Mesenteric fat pad (tissue), 1 donor: ENCODE measurements around the gene PRDM2. TPM values are rescaled to one million over a fixed set of nuclear protein-coding genes. Genes with fewer than 3 reads are reported as not detected.
"Not testable (repeated sequence)": the region's sequence is repeated elsewhere in the genome, so short reads cannot be mapped to it uniquely, and the experiment has no call there.

Source experiments
- DNase-seq: peaks from one replicate; pipeline ENCODE4 v3.0.0-alpha.2; 2020; ENCODE audit warnings: low spot score
- total RNA-seq: library from RNA; stranded (reverse); fragmentation: NEBNext Ultra II Directional; extraction: Animal tissue kit (Norgen Biotek cat#: 25700); gene quantifications from one replicate; pipeline ENCODE4 v1.2.1, GENCODE V29; 2021
- donor health status: DM: yes; HTN: yes; CAD: no.

PRDM2 gene
- total RNA-seq, 1 donor from 2014 or later = 38.1 TPM

DNA sequence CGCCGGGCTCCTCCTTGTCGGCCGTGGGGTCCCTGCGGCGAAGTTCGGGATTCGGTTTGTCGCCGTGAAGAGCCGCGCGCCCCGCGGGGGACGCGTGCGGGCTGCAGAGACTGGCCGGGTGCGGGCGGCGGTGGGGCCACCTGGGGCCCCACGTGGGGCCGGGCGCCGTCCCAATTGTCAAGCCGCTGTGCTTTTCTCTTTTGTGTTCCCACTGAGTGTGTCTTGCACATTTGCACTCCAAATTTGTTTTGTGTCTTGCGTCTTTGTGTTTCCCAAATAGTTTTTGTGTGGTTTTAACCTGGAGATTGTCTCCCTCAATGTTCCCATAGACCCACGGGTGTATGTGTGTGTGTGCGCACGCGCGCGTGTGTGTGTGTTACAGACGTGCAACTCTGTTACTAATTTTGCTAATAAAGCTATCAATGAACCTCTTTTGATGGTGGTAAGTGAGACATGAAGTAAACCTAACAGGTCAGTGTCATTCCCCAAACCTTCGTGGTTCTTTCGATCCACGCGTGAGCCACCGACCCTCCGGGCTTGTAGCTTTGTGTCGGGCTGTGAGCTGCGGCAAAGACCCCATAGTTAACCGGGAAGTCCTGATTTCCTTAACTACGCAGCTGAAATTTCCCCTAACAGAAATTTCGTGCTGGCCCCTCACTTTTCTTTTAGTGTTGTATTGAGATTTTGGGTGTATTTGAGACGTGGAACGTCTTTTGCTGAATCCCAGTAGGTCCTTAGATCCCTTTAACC is 708 bp downstream of the PRDM2 start:
- DNase-seq = no peak

DNA sequence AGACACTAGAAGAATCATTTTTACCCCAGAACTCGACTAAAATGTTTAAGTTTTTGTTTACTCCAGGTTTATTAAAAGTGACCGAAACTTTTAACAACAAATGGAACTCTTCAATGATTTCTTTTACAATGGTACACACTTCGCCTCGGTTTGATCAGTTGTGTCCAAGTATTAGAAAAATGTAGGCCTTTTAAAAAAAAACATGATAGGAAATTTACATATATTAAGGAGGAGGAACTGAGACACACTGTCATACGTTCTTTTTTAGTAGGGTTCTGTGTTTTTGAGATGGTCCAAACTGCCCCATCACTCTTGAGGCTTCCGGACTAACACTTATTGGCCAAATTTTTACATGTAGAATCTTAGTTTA is 1.3 kb downstream of the PRDM2 start:
- DNase-seq = no peak

DNA sequence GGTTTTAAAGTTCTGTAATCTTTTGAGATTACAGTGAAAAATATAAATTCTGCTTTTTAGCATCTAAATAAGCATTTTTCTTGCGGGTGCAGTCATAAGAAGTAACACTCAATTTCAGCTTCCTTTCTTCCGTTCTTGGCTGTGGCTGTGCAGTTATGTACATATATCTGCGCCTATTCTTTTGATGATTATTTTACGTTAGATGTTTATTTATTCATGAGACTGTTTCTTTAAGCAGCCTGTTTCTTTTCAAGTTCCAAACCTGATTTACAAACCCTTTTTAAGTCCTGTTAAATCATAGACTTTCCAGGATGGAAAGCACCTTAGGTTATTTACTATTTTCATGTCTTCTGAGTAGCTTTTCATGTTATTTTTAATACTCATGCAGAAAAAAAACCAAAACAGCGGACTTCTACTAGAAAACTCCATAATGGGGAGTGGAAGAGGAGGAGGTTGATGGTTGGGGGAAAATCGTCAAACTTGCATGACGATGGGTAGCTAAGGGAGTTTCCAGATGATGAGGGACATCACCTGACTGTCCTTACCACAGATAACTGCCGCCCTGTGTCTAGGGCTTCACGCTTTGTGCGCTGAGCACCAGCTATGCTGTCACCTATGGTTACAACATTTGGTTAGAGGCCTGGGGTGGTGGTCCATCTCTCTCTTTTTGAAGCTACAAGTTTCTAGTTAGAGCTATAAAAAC is 2.6 kb downstream of the PRDM2 start:
- no peak for DNase-seq

DNA sequence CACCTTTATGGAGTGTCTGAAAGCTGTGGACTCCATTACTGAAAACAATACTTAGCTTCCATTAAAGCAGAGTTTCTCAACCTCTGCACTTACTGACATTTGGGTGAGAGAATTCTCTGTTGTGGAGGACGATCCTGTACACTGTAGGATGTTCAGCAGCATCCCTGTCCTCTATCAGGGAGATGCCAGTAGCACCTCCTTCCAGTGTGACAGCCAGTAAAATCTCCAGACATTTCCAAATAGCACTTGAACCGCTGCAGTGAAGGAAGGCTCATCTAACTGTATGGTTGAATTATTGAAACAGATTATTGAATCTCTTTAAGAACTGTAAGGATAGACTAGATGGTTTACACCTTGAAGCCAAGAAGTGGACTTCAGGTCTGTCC is 3.1 kb downstream of the PRDM2 start:
- no peak for DNase-seq

DNA sequence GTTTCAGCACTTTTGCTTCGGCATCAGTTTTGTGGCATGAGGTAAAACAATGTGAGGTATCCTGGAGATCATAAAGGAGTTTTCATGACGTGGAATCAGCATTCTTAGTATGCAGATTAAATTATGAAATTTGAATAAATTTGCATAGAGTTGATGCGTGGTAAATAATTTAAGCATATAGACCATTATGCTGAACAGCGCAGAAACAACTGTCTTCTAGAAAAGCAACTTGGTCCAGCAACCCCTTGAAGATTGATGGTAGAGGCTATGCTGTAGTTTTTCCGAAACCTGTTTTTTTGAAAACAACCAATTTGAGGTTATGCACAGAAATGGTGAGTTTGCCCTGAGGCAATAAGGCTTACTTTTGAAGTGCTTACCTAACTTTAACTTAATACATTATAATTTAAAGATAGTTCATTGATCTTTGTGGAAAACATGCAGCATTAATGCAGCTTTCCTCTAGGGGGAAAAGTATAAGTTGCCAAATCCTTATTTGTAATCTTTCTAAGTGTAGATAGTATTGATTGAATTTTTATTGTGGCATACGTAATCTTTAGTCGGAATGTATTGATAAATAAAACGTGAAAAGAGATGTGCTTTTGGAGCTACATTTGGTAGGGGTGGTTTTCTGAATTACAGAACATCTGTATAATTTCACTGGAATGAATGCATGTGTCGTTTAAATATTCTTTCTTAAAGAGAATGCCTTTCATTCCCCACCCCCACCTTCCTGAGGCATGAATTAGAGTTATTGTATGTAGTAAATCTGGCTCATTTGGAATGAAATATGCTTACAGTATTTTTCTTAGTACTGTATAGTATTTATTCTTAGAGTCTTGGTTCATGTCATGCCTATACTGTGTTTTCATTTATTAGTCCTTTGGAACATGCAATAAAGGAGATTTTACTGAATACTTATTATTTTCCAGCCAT is 3.8 kb downstream of the PRDM2 start:
- DNase-seq = no peak

DNA sequence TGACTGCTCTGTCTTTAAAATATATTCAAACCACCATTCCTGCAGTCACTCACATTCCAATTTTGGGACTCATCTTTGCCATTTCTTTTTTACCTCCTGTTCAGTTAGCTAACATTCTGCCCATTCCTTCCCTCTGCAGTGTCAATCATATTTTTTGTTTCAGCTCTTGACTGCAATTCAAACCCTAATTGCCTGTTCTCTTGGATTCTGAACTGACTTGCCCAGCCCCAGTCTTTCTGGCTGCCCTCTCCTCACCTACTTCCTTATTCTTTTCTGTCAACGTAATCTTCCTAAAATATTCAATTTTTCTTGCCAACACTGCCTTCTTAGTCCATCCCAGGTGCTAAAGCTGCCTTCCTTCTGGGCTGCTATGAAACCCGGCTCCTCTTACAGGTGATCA is 6.1 kb downstream of the PRDM2 start:
- DNase-seq = no peak

DNA sequence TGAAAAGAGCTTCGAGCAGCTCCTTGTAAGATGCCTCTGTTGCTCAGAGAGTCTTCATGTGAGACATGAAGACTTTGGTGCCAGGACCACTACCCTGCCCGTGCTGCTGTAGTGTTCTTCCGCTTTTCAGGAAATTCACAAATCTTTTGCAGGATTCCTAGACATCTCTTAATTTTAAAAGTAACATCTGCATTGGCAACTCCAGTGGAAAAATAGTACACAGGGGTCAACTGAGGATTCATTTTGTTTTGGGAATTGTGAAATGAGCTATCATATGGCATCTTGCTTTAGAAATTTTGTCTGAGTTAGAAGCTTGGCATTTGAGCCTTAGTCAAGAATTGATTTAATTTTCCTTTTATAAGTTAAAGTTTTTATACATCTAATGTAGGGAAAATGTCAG is 7.2 kb downstream of the PRDM2 start:
- DNase-seq = no peak

DNA sequence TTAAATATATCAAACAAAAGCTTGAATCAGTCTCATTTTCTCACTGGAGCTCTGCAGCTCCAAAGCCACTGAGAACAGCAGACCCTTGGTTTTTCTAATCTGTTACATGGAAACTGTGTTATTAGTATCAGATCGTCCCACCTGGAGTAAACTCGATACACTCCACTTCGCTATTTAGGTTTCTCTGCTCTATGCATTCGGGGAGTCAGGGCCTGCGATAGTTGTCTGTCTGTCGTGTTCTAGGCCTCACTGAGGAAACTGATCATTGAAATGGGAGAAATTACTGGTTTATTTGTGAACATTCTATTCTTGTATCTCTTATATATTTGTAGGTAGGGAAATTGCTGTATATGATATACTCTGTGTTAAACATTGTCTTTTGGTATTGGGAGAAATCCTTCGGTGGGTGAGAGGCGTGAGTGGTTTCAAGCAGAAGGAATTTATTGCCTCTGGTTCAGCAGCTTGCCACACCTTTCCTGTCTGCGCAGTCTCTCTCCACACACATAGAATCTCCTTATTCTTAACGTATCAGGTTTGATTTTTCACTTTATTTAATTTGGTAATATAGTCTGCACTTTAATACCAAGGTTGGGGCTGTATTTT is 8.5 kb downstream of the PRDM2 start:
- DNase-seq = no peak

DNA sequence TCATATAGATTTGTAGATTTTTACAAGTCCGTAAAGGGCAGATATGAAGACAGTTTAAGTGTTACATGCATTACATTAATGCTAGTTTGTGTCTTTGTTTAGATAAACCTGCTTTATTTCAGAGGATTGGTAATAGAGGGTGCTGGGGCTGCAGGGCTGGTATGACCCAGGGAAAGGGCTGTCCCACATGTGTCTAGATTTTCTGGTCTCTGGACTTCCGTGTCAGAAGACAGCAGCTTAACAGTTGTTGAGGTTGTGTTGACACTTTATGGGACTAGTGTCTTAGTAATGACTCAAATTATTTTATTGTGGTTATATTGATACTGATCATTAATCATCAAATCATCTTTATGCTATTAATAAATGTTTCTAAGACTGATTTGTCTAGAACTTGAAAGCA is 10.1 kb downstream of the PRDM2 start:
- no peak for DNase-seq

DNA sequence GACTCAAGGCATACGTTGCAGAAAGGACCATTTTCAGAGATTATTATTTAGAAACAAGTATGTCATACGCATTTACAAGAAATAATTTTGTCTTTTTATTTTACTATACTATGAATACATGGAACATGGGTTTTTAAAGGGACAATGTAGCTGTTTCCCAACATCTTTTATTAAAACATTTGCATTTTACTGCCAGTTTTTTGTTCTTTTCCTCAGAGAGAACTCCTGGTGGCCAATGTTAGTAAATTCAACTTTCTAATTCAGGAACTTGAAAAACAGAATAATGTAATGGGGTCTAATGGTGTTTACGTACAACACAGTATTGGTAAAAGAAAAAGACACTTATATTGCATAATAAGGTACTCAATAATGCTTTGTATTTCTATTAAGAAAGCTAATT is 14.9 kb downstream of the PRDM2 start:
- DNase-seq = no peak

DNA sequence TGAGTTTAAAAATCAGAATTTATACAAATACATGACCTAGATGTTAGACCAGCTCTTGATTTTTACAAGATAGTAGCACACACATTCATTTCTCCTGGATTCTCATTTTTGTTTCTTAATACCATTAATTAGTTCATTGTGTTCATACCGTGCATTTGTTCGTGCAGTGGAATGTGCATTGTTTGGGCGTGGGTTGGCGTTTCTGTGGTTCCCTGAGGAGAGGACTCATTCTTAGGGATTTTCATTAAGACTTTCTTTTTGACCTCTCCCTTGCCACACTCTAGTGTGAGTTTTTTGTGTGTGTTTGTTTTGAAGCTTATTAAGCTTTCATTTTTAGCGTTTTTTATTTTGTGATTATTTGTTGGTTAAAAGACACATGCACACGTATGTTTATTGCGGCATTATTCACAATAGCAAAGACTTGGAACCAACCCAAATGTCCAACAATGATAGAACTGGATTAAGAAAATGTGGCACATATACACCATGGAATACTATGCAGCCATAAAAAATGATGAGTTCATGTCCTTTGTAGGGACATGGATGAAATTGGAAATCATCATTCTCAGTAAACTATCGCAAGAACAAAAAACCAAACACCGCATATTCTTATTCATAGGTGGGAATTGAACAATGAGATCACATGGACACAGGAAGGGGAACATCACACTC is 15.8 kb downstream of the PRDM2 start:
- DNase-seq = not testable (repeated sequence)

DNA sequence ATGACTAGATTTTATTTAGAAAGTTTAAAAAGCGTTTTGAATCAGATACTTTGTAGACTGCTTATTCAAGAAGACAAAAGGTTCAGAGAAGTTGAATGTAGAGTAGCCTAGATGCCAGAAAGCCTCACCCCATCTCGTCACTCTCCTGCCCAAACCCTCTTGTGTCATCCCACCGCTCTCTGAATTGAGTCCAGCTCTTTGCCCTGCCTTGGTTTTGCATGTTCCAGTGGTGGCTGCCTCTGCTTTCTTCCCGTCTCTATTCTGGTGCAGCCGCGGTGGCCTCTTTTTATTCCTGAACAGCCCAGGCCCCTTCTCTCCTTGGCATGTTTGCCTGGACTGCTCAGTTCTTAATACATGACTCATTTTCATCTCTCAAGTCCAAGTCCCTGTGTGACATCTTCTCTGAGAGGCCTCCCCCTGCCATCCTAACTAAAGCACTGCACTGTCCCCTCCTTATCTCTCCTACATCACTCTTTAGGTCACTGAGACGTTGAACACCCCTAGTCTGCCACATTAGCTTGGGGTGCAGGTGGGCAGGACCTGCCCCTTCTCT is 22.9 kb downstream of the PRDM2 start:
- no peak for DNase-seq

DNA sequence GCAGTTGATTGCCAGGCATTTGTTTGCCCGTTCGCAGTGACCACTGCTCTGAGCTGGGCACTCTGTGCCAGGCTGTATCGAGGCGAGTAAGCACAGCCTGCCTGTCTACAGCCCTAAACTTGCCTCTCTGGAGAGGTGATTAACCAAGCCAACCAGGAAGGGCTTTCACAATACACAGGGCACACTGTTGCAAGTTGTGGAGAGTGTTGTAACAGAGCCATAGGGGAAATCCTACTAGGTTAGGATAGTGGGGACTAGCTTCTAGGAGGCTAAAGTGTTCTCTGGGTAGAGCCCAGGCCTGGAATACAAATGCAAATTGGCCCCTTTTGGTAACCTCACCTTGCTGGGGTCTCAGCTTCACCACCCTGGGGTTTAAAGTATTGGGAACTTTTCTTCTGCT is 23.8 kb downstream of the PRDM2 start:
- DNase-seq = no peak

DNA sequence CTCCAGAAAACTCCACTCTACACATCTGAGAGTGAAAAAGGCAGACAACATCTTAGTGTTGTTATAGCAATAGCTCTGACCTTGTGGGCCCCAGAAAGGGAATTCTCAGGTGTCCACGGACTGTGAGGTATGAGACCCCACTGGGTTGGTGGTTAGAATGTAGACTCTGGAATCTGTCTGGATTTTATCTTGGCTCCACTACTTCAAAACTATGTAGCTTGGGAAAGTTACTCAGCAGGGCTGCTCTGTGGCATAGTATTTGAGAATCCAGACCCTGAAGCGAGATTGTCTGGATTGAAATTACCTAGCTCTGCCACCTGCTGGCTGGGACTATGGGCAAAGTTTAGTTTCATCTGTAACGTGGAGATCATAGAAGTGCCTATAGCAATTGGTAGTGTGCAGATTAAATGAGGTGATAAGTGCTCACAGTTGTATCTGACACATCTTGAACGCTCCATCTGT is 25.8 kb downstream of the PRDM2 start:
- no peak for DNase-seq

DNA sequence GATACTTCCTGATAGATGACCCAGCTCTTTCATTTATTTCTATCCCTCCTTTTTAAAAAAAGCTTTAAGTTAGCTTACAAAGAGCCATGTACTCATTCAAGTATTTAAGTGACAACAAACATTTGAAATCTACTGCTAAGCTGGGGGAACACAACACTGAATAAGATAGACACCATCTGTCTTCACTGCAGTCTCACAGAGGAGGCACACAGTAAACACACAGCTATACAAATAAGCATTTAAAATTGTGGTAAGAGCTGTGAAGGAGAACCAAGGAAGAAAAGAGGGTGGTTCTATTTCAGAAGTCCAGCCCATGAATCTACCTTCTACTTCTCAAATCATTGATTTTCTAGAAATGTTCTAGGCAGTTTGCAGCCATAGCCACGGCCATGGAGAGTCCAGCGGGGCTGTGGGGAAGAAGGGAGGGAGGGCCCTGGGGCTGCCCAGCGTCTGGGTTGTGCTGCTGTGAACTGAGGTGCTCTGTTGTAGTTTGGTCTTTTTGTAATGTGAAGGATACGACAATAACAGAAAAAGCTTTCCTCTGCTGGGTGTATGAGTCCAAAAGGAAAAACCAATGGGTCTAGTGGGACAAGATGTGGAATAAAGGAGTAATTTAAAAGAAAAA is 28.2 kb downstream of the PRDM2 start:
- no peak for DNase-seq

DNA sequence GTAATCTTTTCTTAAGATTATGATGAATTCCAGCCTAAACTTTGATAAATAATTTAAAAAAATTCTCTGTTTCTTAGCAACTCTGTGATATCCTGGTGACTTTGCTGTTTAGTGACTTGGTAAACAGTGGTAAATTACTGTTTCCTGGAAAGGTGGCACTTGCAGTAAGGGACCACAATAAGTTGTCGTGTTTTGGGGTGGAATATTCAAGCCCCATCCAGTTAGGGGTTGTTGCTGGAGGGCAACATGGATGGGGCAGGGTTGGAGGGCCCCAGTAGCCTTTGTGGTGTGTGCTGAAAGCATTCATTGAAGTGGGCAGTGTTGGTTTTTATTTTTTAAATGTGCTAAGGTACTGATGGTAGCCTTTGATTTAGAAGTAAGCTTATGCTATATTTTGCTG is 30.3 kb downstream of the PRDM2 start:
- no peak for DNase-seq

DNA sequence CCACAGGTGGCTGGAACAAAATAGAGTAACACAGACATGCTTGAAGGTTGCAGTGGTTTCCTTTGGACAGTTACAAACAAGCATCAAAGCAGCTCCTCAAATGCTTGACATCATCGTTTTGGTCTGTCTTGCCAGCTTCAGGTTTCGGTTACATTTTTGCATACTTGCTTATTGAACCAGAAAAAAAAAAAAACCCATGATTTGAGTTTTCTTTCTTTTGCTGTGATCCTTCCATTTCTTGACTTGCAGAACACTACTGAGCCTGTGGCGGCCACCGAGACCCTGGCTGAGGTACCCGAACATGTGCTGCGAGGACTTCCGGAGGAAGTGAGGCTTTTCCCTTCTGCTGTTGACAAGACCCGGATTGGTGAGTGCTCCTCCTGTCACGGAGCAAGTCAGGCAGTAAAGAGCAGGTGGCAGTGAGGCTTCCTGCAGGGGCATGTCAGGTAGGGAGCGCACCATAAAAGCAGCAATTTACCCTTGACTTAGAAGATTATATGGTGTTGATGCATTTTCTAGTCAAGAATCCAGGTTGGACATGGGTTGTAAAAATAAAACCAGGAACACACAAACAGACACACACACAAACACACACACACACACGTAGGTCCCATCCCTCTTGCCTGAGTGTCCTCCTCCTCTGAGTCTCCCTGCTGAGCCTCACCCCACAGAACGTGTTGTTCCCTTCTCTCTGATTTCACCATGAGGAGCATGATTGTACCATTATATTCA is 30.9 kb downstream of the PRDM2 start:
- no peak for DNase-seq

DNA sequence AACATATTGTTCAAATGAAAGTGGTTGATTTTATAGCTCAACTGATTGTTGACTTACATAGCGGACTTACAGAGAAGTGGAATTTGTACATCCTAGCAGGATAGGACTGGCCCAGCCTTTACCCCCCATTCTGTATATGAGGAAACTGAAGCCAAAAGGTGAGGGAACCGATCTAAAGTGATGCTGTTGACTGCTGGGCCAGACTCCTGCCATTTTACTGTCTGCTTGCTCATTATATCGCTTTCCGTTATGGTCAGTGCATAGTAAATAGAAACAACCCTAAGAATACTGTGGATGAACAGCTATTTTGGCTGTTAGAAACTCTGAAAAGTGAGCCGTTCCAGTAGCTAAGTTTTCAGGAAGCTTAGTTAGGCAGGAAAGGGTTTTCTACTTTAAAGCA is 31.9 kb downstream of the PRDM2 start:
- DNase-seq = no peak

DNA sequence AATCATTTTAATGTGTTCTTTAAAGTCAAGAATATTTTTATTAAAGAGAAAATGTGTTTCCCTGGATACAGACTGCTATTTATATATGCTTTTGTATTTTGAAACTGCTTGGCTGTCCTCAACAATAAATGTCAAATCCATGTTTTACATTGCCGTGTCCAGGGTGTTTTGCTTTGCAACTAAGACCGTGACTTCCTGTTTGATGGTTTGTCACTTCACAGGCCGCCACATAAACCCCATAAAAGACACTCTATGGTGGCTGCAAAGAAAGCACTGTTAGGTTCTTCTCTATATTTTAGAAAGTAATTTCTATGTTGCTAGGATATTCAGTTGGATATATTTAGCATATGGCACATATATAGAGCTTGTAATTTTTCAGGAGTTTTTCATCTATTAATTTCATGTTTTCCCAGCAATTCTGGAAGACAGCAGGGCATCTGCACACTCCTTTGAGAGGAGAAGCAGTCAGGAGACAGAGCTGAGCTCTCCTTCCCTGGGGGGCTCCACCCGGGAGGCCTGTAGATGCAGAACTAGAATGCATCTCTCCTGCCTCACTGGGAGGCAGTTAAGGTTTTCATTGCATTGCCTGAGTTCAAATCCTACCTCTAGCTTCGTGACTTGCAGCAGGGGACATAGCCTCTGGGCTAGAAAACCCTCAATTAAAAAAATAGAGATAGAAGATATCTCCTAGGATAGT is 33.1 kb downstream of the PRDM2 start:
- DNase-seq = no peak
